K562 treated with DMSO at 1 percent for 12 hours (cell line): ENCODE results near the gene TP53BP2. TPM values are rescaled to one million over a fixed set of nuclear protein-coding genes. Genes with fewer than 3 reads are reported as not detected.

Source experiments
- total RNA-seq: library from RNA; unstranded; fragments of 300-600 nt; gene quantifications from 2 replicates; pipeline ENCODE4 v1.2.3, GENCODE V29; 2022; ENCODE audit not compliant: insufficient read depth

Gene TP53BP2
- 10.1 and 36.4 TPM in 2 replicates for total RNA-seq

DNA sequence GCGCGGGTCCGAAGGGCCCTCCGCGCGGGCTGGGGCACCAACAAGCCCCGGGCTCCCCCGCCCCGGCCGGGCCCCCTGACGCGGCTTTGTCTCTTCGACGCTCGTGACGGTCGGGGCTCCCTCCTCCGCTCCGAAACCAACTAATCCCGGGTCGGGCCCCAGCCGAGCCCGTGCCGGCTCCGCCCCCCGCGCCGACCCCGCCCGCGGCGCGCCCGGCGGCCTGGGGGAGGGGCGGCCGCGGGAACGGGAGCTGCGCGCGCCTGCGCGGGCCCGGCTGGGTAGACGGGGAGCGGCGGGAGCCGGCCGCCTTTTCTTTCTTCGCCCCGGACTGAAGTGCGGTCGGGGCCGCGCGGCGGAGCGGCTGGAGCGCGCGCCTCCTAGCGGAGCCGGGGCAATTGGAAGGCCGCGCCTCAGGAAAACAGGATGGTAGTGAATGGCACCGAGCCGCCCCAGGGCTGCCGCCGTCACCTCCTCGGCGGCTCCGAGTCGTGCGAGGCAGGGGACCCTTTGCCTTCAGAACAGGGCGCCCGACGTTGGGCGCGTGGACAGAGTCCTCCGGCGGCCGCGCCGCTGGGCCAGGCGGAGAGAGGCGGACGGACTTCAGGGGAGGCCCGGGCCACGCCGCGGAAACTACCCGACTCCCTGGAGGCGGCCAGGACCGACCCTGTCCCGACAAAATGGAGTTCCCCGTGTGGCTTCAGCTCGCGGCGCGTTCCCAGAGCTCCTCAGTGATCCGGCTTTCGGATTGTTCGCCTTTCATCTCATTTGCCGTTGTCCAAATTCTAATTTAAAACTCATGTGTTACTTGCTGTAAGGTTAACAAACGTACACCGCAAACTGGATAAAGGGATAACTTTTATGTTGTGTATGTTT lies at the start of gene TP53BP2:
Gene TP53BP2, minus strand, starts transcription at position 138 of the 873 bp plus-strand sequence. CDS start 267 bp downstream, outside the sequence.

Other genes starting within 250 kb of the TP53BP2 start
- gene CAPN8, start 180.2 kb downstream of the TP53BP2 start, total RNA-seq, result not detected in 2 replicates
- gene CAPN2, start 133.4 kb downstream of the TP53BP2 start, total RNA-seq, result 46.0 and 89.3 TPM in 2 replicates